Right lobe of liver (tissue), 6 donors: ENCODE results near the gene MYO9A. TPM values are rescaled to one million over a fixed set of nuclear protein-coding genes. Genes with fewer than 3 reads are reported as not detected.

Experiments
- ATAC-seq, 4 donors: fragments of 200-7000 bp; cut with Tn5 transposase; one replicate each; pipeline ENCODE4 v1.9.1; 2020; ENCODE audit warnings: mild to moderate bottlenecking in 4 of 4, moderate library complexity in 4 of 4
- DNase-seq, 3 donors: peaks; one replicate each; pipeline ENCODE4 v3.0.0-alpha.2; 2020
- H3K27ac ChIP-seq, 3 donors: fragments of 200-600 bp; one replicate each; pipeline ENCODE4 v1.8.0; 2022
- H3K27me3 ChIP-seq, 2 donors: fragments of 200-600 bp; one replicate each; pipeline ENCODE4 v1.8.0; 2022
- H3K36me3 ChIP-seq, 4 donors: fragments of 200-600 bp; sonication (generic) in 1 of 4; one replicate each; pipeline versions ENCODE4 v1.5.1 to v1.8.0; 2017 to 2022; ENCODE audit warnings: control low read depth in 1 of 4
- H3K4me1 ChIP-seq, 4 donors: fragments of 200-600 bp; sonication (generic) in 1 of 4; one replicate each; pipeline versions ENCODE4 v1.5.1 to v1.8.0; 2017 to 2022; ENCODE audit warnings: control low read depth in 1 of 4
- H3K4me3 ChIP-seq, 3 donors: fragments of 200-600 bp; one replicate each; pipeline ENCODE4 v1.8.0; 2022
- H3K9me3 ChIP-seq, 4 donors: fragments of 200-600 bp; sonication (generic) in 1 of 4; one replicate each; pipeline versions ENCODE4 v1.5.1 to v1.8.0; 2017 to 2022; ENCODE audit warnings: control low read depth in 1 of 4
- CTCF ChIP-seq, 4 donors: fragments of 200-600 bp in 3 of 4; fragments of 450-650 bp in 1 of 4; IDR thresholded peaks; one replicate each; pipeline versions ENCODE4 v1.5.1 to v1.8.0; 2016 to 2022; ENCODE audit warnings: antibody characterized with exemption in 4 of 4, mild to moderate bottlenecking in 2 of 4
- POLR2A ChIP-seq: fragments of 450-650 bp; IDR thresholded peaks from one replicate; pipeline ENCODE4 v1.6.1; 2017; ENCODE audit warnings: antibody characterized with exemption, mild to moderate bottlenecking
- WGBS: methylation state at CpG from one replicate; pipeline ENCODE4 v1.1.6; 2018; ENCODE audit warnings: low coverage, low lambda C conversion rate; ENCODE audit not compliant: insufficient coverage; ENCODE audit errors: missing lambda C conversion rate; 5-methylcytosine and 5-hydroxymethylcytosine counted together
- intact Hi-C, 2 donors: fragments of 100-400 bp; cut with DNase I; formaldehyde crosslinking; loops; one replicate each; pipeline versions ENCODE4 v1.11.2 to v1.14.1; 2022
- total RNA-seq, 6 experiments: library from RNA; depleted of rRNA in 2 of 6; stranded (reverse); fragments of >200 nt in 2 of 6; fragmentation: NEBNext Ultra II Directional in 3 of 6; extraction: Animal tissue kit (Norgen Biotek cat#: 25700) in 3 of 6; gene quantifications; one replicate each; pipeline versions ENCODE4 v1.1.0 to v1.2.4, GENCODE V29; 2016 to 2023
- donor health status: DM: no; HTN: yes; CAD: no.
- donor health status: DM: no; HTN: no; CAD: no.
- donor health status: DM: no; HTN: no; CAD: no.
- donor health status: DM: no; HTN: yes; CAD: no.
- donor health status: DM: no; HTN: yes; CAD: no.

Gene MYO9A
- total RNA-seq, 6 experiments from 2014 or later = 5.6 to 10.4 (median 8.5) TPM

- peak in 1 of 3 donors; percentile 14 for DNase-seq
- Histone ChIP-seq H3K27ac (no peak overlapping the region), H3K36me3 (no peaks in the 10 kb centered on the region), H3K4me1 (no peaks in the 10 kb centered on the region), H3K4me3 (no peak overlapping the region), H3K27me3 (no peaks in the 10 kb centered on the region), H3K9me3 (no peaks in the 10 kb centered on the region)
- TF ChIP-seq POLR2A (no peak), CTCF (IDR thresholded peaks at IDR 0.05) (no peak)
- ATAC-seq = no peak
- 89% methylated on average over 10 of the region's 15 CpGs for WGBS
- intact Hi-C loops = no loop called here
Measured at GRCh38 chr15:71788646-71789579, 329.0 kb downstream of the MYO9A start.

- WGBS = 74% methylated on average over 3 of the region's 7 CpGs
- Histone ChIP-seq H3K27ac (no peak overlapping the region), H3K36me3 (no peaks in the 10 kb centered on the region), H3K27me3 (no peaks in the 10 kb centered on the region), H3K4me1 (no peaks in the 10 kb centered on the region), H3K9me3 (no peaks in the 10 kb centered on the region), H3K4me3 (no peak overlapping the region)
- DNase-seq (no peak), ATAC-seq (no peak)
- TF ChIP-seq CTCF (IDR thresholded peaks at IDR 0.05) = no peak
- TF ChIP-seq POLR2A = no peak
- intact Hi-C loops = no loop called here
Measured at GRCh38 chr15:71786673-71787072, 331.3 kb downstream of the MYO9A start.

- ATAC-seq (no peak), DNase-seq (no peak)
- Histone ChIP-seq H3K4me3 (no peak overlapping the region), H3K4me1 (no peaks in the 10 kb centered on the region), H3K27me3 (no peaks in the 10 kb centered on the region), H3K9me3 (no peaks in the 10 kb centered on the region), H3K36me3 (no peaks in the 10 kb centered on the region), H3K27ac (no peak overlapping the region)
- TF ChIP-seq CTCF (IDR thresholded peaks at IDR 0.05) (no peak), POLR2A (no peak)
- intact Hi-C loops = no loop called here
- WGBS = 79% methylated on average over 2 of the region's 2 CpGs
Measured at GRCh38 chr15:71785996-71786395, 332.0 kb downstream of the MYO9A start.

- no peak overlapping the region for H3K4me3 ChIP-seq
- ATAC-seq = peak in 1 of 4 donors; percentile 43
- intact Hi-C loops = no loop called here
- peaks cover 0 to 10% (median 1%) of the 10 kb centered on the region in 4 donors for H3K4me1 ChIP-seq
- peak in 1 of 3 donors; percentile 42 for DNase-seq
- WGBS = 53% methylated on average over 3 of the region's 6 CpGs
- TF ChIP-seq CTCF (IDR thresholded peaks at IDR 0.05) = peak in 2 of 4 donors; percentile 18 to 23
- TF ChIP-seq POLR2A = no peak
- H3K9me3 ChIP-seq = no peaks in the 10 kb centered on the region
- H3K27ac ChIP-seq = no peak overlapping the region
- no peaks in the 10 kb centered on the region for H3K27me3 ChIP-seq
- H3K36me3 ChIP-seq = no peaks in the 10 kb centered on the region
Measured at GRCh38 chr15:71784719-71785118, 333.2 kb downstream of the MYO9A start.
